GM13976 (cell line): ENCODE measurements around the gene TNFRSF19.

ENCODE experiments used
- DNase-seq: peaks from one replicate; pipeline ENCODE4 v3.0.0; 2012; ENCODE audit warnings: low spot score
- CTCF ChIP-seq: IDR thresholded peaks from 2 replicates; pipeline ENCODE4 v1.5.1; 2012; ENCODE audit warnings: borderline replicate concordance, mild to moderate bottlenecking; ENCODE audit not compliant: insufficient read depth; ENCODE audit errors: extremely low read depth, missing control alignments, control extremely low read depth
- in situ Hi-C: fragments of 300-500 bp; cut with MboI; formaldehyde crosslinking; loops from one replicate; pipeline ENCODE4 v1.12.0; 2022; ENCODE audit warnings: low sequenced_read_pairs, mixed read lengths, inconsistent platforms; ENCODE audit not compliant: unreplicated experiment

Gene TNFRSF19

GRCh38 chr13:23632741-23633140, 62.5 kb downstream of the TNFRSF19 start:
- in situ Hi-C loops: no loop called here
- DNase-seq: no peak
- TF ChIP-seq CTCF: no peak

- in situ Hi-C loops: no loop called here
- TF ChIP-seq CTCF: no peak
- DNase-seq: no peak
Observed at GRCh38 chr13:23634897-23635296, 64.7 kb downstream of the TNFRSF19 start.

GRCh38 chr13:23636360-23636759, 66.1 kb downstream of the TNFRSF19 start:
- DNase-seq: no peak
- in situ Hi-C loops: no loop called here
- TF ChIP-seq CTCF: no peak

- no peak for TF ChIP-seq CTCF
- DNase-seq: no peak
- in situ Hi-C loops: no loop called here
Observed at GRCh38 chr13:23637829-23638228, 67.6 kb downstream of the TNFRSF19 start.

GRCh38 chr13:23639674-23640073, 69.5 kb downstream of the TNFRSF19 start:
- TF ChIP-seq CTCF: no peak
- in situ Hi-C loops: no loop called here
- no peak for DNase-seq

GRCh38 chr13:23642110-23642509, 71.9 kb downstream of the TNFRSF19 start:
- in situ Hi-C loops: no loop called here

More at GRCh38 chr13:23642110-23642509, 71.9 kb downstream of the TNFRSF19 start:
- DNase-seq: no peak
- TF ChIP-seq CTCF: no peak
